ENCODE measurements around the gene OTX2. TPM values are rescaled to one million over a fixed set of nuclear protein-coding genes. Genes with fewer than 3 reads are reported as not detected.

Gene OTX2
- total RNA-seq, 2 donors from 2014 or later: not detected

DNA sequence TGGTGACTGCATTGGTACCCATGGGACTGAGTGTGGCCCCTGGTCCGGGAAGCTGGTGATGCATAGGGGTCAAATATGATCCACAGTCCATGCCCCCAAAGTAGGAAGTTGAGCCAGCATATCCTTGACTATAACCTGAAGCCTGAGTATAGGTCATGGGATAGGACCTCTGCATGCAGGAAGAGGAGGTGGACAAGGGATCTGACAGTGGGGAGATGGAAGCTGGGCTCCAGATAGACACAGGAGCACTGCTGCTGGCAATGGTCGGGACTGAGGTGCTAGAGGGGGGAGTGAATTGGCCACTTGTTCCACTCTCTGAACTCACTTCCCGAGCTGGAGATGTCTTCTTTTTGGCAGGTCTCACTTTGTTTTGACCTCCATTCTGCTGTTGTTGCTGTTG is 8.4 kb downstream of the OTX2 start:
- H3K4me1 ChIP-seq: peaks cover 0 to 17% of the 10 kb centered on the region in 2 donors
- no peak for DNase-seq (ENCODE audit: low spot score)
- no peak for TF ChIP-seq CTCF (IDR thresholded peaks at IDR 0.05)
- H3K27me3 ChIP-seq: peaks cover 40 to 42% of the 10 kb centered on the region in 2 donors
- H3K9me3 ChIP-seq: no peaks in the 10 kb centered on the region
- H3K27ac ChIP-seq: no peak overlapping the region
- no peaks in the 10 kb centered on the region for H3K36me3 ChIP-seq
- H3K4me3 ChIP-seq: no peak overlapping the region

GRCh38 chr14:56799343-56799645 is 11.0 kb downstream of the OTX2 start:
- TF ChIP-seq CTCF (IDR thresholded peaks at IDR 0.05): no peak
- Histone ChIP-seq H3K27me3 (peaks cover 36 to 48% of the 10 kb centered on the region in 2 donors), H3K4me1 (peaks cover 0 to 22% of the 10 kb centered on the region in 2 donors), H3K4me3 (no peak overlapping the region), H3K36me3 (no peaks in the 10 kb centered on the region), H3K9me3 (no peaks in the 10 kb centered on the region), H3K27ac (no peak overlapping the region)
- no peak for DNase-seq (ENCODE audit: low spot score)

DNA sequence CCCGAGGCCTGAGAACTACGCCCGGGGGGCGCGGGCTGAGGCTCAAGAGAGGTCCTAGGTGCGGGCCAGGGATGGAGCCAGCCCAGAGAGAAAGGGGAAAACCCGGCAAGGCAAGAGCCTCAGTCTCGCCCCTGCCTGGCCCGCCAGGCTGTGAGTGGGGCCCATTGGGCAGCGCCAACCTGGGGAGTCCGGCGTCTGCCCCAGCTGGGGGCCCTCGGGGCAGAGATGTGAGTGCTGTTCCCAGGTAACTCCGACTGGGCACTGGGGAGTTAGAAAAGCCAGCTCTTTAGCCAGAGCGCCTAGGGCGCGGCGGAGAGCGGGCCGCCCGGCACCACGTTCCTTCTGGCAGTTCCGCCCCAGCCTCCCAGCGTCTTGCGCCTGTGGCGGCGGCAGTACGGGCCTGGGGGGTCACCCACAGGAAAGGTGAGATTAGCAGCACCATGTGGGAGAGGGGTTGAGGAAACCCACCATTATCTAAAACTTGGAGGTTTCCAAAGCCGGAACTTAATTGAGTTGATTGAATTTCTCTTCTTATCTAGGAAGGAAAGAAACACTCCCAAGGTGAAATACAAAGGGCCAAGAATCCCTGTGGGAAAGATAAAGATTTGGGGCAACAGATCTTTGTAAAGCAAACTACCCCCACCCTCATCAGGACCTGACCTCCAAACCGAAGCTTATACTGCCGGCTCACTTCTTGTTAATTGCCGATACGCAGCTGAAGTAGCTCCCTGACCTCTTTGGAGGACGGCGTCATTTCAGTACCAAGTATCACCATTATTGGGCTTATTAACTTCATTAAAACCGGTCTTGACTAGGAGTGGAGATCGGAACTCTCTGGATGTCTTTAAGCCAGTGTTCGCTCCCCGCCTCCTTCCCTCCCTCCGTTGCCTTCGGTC is 11.6 kb downstream of the OTX2 start:
- TF ChIP-seq CTCF (IDR thresholded peaks at IDR 0.05): no peak
- DNase-seq (ENCODE audit: low spot score): no peak
- Histone ChIP-seq H3K27ac (no peak overlapping the region), H3K4me3 (peak overlapping the region in 1 of 2 donors; percentile 33), H3K4me1 (peaks cover 0 to 22% of the 10 kb centered on the region in 2 donors), H3K36me3 (no peaks in the 10 kb centered on the region), H3K27me3 (peaks cover 32 to 54% of the 10 kb centered on the region in 2 donors), H3K9me3 (no peaks in the 10 kb centered on the region)

DNA sequence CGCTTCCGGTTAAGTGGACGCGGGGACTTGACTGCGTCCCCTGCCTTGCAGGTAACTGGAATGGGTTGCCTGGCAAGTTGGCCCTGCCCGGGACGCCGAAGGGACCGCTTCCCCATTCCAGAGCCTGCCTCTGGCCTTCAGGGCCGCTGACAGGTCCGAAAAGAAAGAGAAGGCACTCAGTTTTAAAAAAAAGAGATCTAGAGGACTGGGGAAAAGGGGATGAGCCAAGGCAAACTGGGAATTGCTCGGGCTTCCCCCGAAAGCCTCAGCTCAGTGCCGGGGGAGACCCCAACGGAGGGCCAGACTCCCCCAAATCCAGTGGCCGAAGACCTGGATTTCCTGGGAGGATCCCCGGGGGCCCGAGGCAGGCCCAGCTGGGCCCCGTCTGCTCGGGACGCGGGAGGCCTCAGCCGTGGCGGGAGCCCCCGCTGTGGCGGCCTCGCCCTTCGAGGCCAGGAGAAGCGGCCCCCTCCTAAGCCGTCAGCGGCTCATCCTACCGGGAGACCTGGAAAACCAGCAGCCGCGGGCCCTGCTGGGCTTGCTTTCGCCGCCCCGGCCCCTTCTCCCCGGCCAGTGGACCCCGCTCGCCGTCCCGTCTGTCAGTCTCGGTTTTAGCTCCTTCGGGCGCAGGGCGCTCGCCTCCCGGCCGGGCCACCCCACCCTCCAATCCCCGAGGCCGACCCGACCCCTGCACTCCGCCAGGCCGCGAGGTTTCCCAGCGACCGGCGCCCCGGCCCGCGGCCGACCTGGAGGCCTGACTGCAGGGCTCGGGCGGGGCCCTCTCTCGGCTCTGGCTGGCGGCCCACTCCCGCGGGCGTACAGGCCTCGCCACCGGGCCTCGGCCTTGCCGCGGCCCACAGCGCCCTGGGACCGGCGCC is 12.5 kb downstream of the OTX2 start:
- H3K4me3 ChIP-seq: peak overlapping the region in 1 of 2 donors; percentile 33
- no peak overlapping the region for H3K27ac ChIP-seq
- peaks cover 0 to 22% of the 10 kb centered on the region in 2 donors for H3K4me1 ChIP-seq
- H3K27me3 ChIP-seq: peaks cover 32 to 54% of the 10 kb centered on the region in 2 donors
- H3K36me3 ChIP-seq: no peaks in the 10 kb centered on the region
- no peaks in the 10 kb centered on the region for H3K9me3 ChIP-seq
- no peak for TF ChIP-seq CTCF (IDR thresholded peaks at IDR 0.05)
- DNase-seq (ENCODE audit: low spot score): no peak

GRCh38 chr14:56797003-56797568 is 13.2 kb downstream of the OTX2 start:
- peaks cover 0 to 22% of the 10 kb centered on the region in 2 donors for H3K4me1 ChIP-seq
- DNase-seq (ENCODE audit: low spot score): no peak
- TF ChIP-seq CTCF (IDR thresholded peaks at IDR 0.05): no peak
- peaks cover 32 to 51% of the 10 kb centered on the region in 2 donors for H3K27me3 ChIP-seq
- peak overlapping the region in 1 of 2 donors; percentile 33 for H3K4me3 ChIP-seq
- no peak overlapping the region for H3K27ac ChIP-seq
- no peaks in the 10 kb centered on the region for H3K36me3 ChIP-seq
- no peaks in the 10 kb centered on the region for H3K9me3 ChIP-seq

Data from right atrium auricular region (tissue), 2 donors.